HUES64 (cell line): ENCODE measurements around the gene SCARF2.

ENCODE experiments used
- H3K27ac ChIP-seq: 2 replicates; pipeline ENCODE4 v1.7.0; 2013; ENCODE audit warnings: low read depth, low read length, inconsistent platforms
- H3K27me3 ChIP-seq: 2 replicates; pipeline ENCODE4 v1.6.1; 2013; ENCODE audit warnings: mild to moderate bottlenecking, low read length; ENCODE audit not compliant: insufficient read depth
- H3K36me3 ChIP-seq: 2 replicates; pipeline ENCODE4 v1.6.1; 2013; ENCODE audit warnings: mild to moderate bottlenecking, low read length; ENCODE audit not compliant: insufficient read depth
- H3K4me1 ChIP-seq: 2 replicates; pipeline ENCODE4 v1.6.1; 2013; ENCODE audit warnings: mild to moderate bottlenecking, low read length, moderate library complexity; ENCODE audit not compliant: insufficient read depth
- H3K4me3 ChIP-seq: 2 replicates; pipeline ENCODE4 v1.5.1; 2013; ENCODE audit warnings: mild to moderate bottlenecking, low read length, moderate library complexity
- H3K9ac ChIP-seq: 2 replicates; pipeline ENCODE4 v1.6.1; 2013; ENCODE audit warnings: mild to moderate bottlenecking, low read depth, low read length
- H3K9me3 ChIP-seq: 2 replicates; pipeline ENCODE4 v1.6.1; 2013; ENCODE audit warnings: low read depth, low read length; ENCODE audit not compliant: insufficient read depth
- WGBS: fragments of 150-250, 120-280 bp; methylation state at CpG from one replicate; pipeline ENCODE4 v1.1.7; 2013; ENCODE audit warnings: missing lambda C conversion rate; 5-methylcytosine and 5-hydroxymethylcytosine counted together

The SCARF2 gene

DNA sequence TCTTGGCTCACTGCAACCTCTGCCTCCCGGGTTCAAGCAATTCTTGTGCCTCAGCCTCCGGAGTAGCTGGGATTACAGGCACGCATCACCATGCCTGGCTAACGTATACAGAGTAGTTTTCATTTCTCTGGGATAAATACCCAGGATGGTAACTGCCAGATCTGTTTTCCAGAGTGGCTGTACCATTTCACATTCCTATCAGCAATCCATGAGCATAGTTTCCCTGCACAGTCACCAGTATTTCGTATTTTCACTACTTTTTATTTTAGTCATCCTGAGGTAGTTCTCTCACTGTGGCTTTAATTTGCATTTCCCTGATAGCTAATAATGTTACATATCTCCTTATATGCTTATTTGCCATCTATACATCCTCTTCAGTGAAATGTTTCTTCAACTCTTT is 11.0 kb upstream of the SCARF2 start:
- no peaks in the 10 kb centered on the region for H3K36me3 ChIP-seq
- no peak overlapping the region for H3K4me3 ChIP-seq
- H3K27me3 ChIP-seq = no peaks in the 10 kb centered on the region
- no peaks in the 10 kb centered on the region for H3K9me3 ChIP-seq
- no peak overlapping the region for H3K9ac ChIP-seq
- H3K4me1 ChIP-seq = no peaks in the 10 kb centered on the region
- 96% methylated on average over 5 of the region's 5 CpGs for WGBS
- no peak overlapping the region for H3K27ac ChIP-seq

DNA sequence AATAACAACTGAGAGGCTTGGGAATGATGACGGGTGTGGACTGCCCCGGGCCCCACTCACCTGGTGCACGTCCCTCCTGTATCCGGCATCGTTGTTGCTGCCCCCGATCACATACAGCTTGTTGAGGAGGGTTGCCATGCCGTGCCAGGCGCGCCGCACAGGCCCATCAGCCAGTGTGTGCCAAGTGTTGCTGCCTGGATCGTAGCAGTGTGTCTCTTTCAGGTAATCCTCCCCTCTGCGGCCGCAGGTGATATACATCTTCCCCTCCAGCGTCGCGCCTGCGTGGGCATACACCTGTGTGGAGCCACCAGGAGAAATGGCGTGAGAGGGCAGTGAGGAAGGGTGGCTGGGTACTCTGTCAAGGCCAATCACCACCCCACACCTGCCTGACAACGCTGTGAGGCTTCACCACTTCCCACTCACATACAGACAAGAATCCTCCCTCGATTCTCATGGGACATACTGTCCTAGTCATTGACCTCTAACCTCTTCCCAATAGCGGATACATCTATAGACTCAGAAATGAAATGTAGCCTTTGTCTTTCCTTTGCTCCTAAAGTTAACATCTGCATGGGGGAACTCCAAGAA is 8.9 kb upstream of the SCARF2 start:
- Histone ChIP-seq H3K9ac (no peak overlapping the region), H3K4me1 (no peaks in the 10 kb centered on the region), H3K27me3 (no peaks in the 10 kb centered on the region), H3K36me3 (no peaks in the 10 kb centered on the region), H3K27ac (no peak overlapping the region), H3K4me3 (no peak overlapping the region), H3K9me3 (no peaks in the 10 kb centered on the region)
- WGBS = 96% methylated on average over 21 of the region's 21 CpGs

DNA sequence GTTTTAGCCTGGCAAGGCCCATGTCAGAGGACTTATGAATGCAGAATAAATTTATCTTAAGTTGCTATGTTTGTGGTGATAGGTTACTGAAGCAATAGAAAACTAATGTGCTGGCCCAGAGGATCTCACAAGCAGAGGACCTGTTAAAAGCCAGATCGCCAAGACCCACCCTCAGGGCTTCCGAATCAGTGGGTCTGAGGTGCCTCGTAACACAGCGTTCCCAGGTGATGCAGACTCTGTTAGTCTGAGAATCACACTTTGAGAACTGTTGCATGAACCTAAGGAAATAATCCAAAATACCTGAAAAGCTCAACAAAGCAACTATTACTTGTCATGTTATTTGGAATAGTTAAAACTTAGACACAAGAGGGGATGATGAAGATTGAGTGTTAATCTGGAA is 6.7 kb upstream of the SCARF2 start:
- H3K27ac ChIP-seq = no peak overlapping the region
- H3K4me1 ChIP-seq = no peaks in the 10 kb centered on the region
- H3K9ac ChIP-seq = no peak overlapping the region
- H3K4me3 ChIP-seq = no peak overlapping the region
- peaks cover 7% of the 10 kb centered on the region; the same call in 1 of the 2 replicates for H3K27me3 ChIP-seq
- no peaks in the 10 kb centered on the region for H3K36me3 ChIP-seq
- no peaks in the 10 kb centered on the region for H3K9me3 ChIP-seq
- WGBS = 95% methylated on average over 4 of the region's 4 CpGs

DNA sequence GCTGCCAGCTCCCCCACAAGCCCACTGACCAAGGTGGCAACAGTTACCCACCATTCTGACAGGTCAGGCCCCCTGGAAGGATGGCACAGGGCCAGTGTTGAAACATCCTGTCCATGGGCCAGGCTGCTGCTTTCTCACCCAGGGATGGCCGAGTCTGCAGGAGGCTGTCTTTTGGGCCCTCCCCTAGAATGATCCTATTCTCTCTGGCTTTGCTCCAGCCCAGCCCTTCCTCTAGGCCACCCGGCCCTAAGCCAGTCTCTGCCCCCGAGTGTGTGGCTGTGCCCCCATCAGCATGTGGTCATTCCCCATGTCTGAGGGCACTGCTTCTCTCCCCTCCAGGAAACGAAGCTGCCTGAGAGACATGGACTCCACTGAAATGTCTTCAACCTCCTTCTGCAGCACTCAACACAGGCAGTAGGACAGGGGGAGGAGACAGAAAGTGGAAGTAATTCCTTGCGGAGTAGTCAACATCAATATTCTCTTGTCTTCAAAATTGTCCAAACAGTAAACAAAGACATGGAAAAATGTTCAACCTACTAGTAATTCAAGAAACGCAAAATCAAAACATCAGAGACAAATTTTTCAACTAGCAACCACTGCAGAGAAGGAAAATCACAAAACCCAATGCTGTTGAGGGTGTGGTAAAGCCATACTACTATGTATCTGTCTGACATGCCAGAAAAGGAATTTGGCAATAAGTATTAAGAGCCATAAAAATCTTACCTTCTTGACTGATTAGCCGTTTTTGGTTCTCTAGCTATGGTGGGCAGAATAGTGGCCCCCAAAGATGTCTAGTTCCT is 5.1 kb upstream of the SCARF2 start:
- Histone ChIP-seq H3K9ac (no peak overlapping the region), H3K27me3 (peaks cover 22% of the 10 kb centered on the region), H3K27ac (no peak overlapping the region), H3K4me3 (no peak overlapping the region), H3K36me3 (no peaks in the 10 kb centered on the region), H3K4me1 (no peaks in the 10 kb centered on the region), H3K9me3 (no peaks in the 10 kb centered on the region)
- WGBS = 95% methylated on average over 7 of the region's 7 CpGs

DNA sequence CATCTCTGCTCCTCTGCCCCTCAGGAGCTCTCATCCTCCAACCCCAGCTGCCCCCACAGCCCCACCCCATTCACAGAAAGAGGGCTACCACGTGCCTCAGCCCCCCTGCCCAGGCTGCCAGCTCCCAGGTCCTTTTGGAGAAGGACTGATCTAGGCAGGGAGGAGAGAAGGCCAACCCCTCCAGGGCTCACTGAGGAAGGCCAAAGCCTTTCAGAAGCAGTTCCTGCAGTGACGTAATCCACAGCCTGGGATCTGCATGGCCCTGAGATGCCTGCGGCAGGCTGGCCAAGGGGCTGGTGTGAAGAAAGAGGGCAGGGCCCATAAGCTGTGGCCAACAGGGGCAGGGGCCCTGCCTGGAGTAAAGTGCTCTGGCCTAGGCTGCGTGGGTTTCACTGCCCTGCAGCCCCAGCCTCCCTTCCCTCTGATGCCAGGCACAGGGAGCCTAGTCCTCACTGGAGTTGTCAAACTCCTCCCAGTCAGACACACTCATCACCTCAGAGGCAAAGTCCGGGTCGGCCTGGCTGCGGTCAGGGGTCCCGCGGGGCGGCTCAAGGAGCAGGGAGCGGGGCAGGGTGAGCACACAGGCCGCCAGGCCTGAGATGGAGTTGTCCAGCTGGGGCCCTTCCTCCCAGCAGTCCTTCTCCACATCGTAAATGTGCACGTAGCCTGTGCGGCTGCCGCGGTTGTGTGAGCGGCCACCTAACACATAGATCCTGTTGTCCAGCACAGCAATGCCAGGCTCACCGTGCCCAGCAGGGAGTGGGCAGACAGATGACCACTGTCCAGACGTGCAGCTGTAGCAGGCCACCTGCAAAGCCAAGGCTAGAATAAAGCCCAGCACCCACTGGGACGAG is 4.2 kb upstream of the SCARF2 start:
- Histone ChIP-seq H3K9me3 (no peaks in the 10 kb centered on the region), H3K9ac (no peak overlapping the region), H3K36me3 (no peaks in the 10 kb centered on the region), H3K4me3 (no peak overlapping the region), H3K27me3 (peaks cover 29% of the 10 kb centered on the region), H3K4me1 (no peaks in the 10 kb centered on the region), H3K27ac (no peak overlapping the region)
- 91% methylated on average over 21 of the region's 21 CpGs for WGBS

DNA sequence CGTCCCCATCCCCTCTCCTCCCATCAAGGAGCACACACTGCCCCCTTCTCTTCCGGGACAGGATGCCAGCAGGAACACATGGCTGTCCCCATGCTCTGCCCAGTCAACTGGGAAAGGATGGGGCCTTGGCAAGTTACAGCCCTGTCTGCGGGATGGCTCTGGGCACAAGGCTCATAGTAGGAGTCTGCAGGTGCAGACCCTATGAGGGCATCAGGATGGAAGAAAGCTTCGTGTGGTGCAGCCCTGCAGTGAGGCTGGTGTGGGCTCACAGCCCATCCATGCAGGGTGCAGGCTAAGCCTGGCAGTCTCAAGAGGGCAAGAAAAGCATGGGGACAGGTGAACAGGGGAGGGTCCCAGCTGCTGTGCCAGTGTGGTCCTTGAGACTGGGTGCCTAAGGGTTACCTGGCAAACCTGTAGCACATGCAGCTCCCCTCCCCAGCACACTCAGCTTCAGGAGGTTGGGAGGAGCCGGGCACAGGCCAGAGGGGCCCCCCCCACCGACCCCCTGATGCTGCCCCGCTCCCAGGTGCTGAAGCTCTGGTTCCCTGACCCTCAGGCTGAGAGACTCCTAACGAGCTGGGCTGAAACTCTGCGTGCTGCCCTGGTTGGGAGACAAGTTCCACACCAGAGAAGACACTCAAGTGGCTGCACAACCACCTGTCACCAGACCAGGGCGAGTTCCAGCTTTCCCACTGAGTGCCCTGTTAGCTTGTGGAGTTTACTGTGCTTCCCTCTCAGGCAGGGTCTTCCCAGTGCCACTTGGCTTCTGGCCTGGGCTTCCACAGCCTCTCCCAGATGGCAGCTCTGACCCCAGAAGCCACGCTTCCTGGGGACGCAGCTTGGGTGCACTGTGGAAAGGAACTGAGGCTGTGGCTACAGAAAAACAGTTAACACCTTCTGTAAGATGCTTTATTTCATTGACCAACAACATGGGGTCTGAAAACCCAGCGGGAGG is 3.3 kb upstream of the SCARF2 start:
- 78% methylated on average over 13 of the region's 13 CpGs for WGBS
- Histone ChIP-seq H3K4me3 (no peak overlapping the region), H3K4me1 (no peaks in the 10 kb centered on the region)

DNA sequence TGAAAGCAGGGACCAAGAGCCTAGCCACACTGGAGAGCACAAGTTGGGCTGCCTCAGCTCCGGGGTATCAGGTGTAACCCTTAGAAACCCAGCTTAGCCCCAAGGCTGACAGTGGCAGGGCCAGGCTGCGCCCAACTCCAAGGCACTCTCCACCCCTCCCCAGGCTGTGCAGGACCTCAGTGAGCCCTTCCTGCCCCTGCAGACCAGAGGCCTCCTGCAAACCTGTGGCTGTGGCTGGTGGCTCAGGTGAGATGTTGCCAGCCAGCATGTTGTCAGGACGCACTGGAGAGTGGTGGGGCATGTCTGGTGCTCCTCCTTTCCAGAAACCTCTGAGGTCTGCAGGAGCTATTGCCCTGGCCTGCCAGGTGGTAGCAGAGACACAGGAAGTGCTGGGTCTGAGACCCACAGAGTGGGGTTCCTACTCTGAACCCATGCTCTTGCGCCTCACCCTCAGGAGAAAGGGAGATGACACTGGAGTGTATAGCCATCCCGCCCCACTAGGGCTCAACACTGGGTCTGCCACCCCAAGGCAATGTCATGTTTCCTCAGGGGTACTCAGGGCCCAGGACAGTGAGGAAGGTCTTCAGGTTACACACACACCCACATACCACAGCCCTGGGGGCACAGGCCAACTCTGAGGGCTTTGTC is 2.4 kb upstream of the SCARF2 start:
- Histone ChIP-seq H3K27ac (no peak overlapping the region), H3K4me1 (no peaks in the 10 kb centered on the region), H3K9me3 (no peaks in the 10 kb centered on the region), H3K36me3 (no peaks in the 10 kb centered on the region), H3K9ac (no peak overlapping the region), H3K27me3 (peaks cover 47% of the 10 kb centered on the region), H3K4me3 (no peak overlapping the region)
- 91% methylated on average over 5 of the region's 5 CpGs for WGBS

More for the DNA sequence above, 3.3 kb upstream of the SCARF2 start:
- no peaks in the 10 kb centered on the region for H3K36me3 ChIP-seq
- no peak overlapping the region for H3K27ac ChIP-seq
- H3K9me3 ChIP-seq = no peaks in the 10 kb centered on the region
- H3K27me3 ChIP-seq = peaks cover 38% of the 10 kb centered on the region
- H3K9ac ChIP-seq = no peak overlapping the region

DNA sequence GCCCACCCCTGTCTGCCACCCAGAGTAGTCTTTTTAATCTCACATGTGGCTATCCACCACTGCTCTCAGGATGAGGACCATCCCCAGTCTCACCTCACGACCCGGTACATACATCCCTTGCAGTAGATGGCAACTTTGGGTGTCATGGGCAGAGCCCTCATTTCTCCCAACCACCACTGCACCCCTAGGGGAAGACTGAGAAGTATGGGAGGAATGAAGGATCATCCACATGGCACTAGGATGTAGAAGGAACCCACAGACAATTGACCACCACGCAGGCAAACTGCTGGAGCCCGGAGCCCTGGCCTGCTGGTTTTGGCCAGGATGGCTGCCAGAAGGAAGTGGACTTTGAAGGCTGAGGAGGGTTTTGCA is 1.9 kb upstream of the SCARF2 start:
- H3K9me3 ChIP-seq = no peaks in the 10 kb centered on the region
- peaks cover 52% of the 10 kb centered on the region for H3K27me3 ChIP-seq

DNA sequence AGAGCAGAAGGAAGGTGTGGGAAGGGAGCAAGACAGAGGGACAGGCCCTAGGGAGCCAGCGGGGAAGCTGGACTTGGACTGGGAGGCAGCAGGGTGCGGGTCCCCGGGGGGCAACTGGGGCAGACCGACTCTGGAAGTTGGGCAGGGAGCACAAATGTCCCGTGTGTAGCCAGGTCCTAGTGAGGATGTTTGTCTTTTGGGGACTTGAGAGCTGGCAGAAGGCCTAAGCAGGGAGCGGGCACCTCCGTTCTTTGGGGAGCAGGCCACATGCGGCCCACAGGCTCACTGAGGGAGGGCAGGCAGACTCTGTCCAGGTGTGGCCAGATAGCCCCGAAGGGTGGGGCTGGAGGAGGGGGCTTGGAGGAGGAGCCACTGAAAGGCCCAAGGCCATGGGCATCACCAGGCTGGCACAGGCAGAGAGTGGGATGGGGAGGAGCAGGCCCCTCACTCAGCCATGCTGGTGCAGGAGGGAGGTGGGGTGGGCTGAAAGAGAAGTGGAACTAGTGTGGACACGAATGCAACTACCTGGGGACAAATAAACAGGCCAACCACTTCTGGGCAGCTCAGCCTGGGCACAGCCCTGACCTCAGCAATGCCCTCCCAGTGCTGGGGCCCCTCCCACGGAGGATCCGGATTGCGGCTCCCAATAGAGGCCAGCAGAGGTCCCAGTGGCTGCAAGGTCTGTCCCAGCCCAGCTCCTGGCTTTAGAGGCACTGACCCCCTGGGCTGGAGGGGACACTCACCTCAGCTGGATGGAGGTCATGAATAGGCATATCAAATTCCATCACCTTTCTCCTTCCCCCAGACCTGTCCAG is 1.3 kb upstream of the SCARF2 start:
- Histone ChIP-seq H3K4me1 (no peaks in the 10 kb centered on the region), H3K9me3 (no peaks in the 10 kb centered on the region), H3K27ac (no peak overlapping the region), H3K4me3 (peak overlapping the region; percentile 62; the same call in 1 of the 2 replicates), H3K36me3 (no peaks in the 10 kb centered on the region), H3K9ac (no peak overlapping the region), H3K27me3 (peaks cover 59% of the 10 kb centered on the region)
- WGBS = 68% methylated on average over 13 of the region's 13 CpGs

More for the DNA sequence above, 1.9 kb upstream of the SCARF2 start:
- Histone ChIP-seq H3K27ac (no peak overlapping the region), H3K9ac (no peak overlapping the region), H3K4me3 (no peak overlapping the region), H3K4me1 (no peaks in the 10 kb centered on the region), H3K36me3 (no peaks in the 10 kb centered on the region)
- 92% methylated on average over 4 of the region's 4 CpGs for whole genome bisulfite sequencing

DNA sequence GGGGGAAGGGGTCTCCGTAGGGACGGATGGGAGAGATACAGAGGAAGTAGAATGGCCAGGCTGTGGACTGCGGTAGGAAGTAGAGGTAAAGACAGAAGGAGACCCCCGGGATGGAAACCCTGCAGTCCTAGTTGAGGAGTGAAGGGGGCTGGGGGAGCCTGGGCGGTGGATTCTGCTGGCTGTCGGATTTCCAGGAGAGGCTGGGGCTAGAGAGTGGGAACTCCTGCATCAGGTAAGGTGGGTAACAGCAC is 727 bp upstream of the SCARF2 start:
- Histone ChIP-seq H3K9me3 (no peaks in the 10 kb centered on the region), H3K9ac (peak overlapping the region; percentile 42; the same call in 1 of the 2 replicates), H3K27ac (no peak overlapping the region), H3K36me3 (no peaks in the 10 kb centered on the region), H3K27me3 (peaks cover 64% of the 10 kb centered on the region), H3K4me1 (no peaks in the 10 kb centered on the region), H3K4me3 (peak overlapping the region; percentile 62)
- 25% methylated on average over 6 of the region's 6 CpGs for WGBS
